NB4 (cell line): ENCODE measurements around the gene PLEKHA6.

Experiments
- CTCF ChIP-seq: IDR thresholded peaks from one replicate; pipeline ENCODE4 v1.5.1; 2012; ENCODE audit warnings: low read depth, low read length
- MAX ChIP-seq: IDR thresholded peaks from 2 replicates; pipeline ENCODE4 v1.6.1; 2011; ENCODE audit warnings: low read depth, low read length
- MYC ChIP-seq: IDR thresholded peaks from 2 replicates; pipeline ENCODE4 v1.6.1; 2011; ENCODE audit warnings: low read depth, low read length
- POLR2A ChIP-seq: IDR thresholded peaks from 2 replicates; pipeline ENCODE4 v1.6.1; 2011; ENCODE audit warnings: mild to moderate bottlenecking; ENCODE audit not compliant: insufficient read length; ENCODE audit errors: extremely low read depth

- TF ChIP-seq CTCF (no peak), POLR2A (no peak), MYC (no peak), MAX (no peak)
Observed at GRCh38 chr1:204261746-204262505, 97.8 kb downstream of the PLEKHA6 start.
